ENCODE measurements around the gene TEKT5.

TEKT5 gene

DNA sequence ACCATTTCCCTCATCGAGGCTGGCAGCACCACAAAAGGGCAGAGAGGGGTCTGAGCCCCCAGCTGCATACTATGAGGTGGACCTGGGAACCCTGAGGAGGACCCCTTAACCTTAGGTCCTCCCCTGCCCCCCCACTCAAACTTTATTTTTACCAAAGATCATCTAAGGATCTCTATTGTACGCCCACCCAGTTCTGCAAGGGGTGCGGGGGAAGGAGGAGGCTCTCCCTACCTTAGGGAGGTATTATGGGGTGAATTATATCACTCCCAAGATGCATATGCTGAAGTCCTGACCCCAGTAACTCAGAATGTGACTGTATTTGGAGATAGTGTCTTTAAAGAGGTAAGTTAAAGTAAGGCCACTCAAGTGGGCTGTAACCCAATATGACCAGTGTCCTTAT is 87.6 kb downstream of the TEKT5 start:
- no peak for DNase-seq

DNA sequence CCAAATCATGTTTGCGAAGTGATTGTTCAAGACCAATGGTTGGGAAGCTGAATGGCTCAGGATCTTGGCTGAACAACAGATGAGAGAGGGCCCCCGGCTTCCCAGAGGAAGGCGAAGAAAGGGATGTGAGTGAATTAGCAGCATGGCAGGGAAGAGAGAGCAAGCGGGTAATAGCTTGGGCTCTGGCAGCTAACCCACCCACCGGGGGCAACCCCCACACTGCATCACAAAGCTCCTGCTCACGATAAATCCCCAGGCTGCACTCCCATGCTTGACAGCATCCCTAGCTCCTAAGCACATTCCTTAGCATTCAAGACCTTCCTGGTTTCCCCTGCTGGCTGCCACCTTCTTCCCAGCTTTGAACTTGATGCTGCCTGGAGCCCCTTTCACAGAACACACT is 88.1 kb downstream of the TEKT5 start:
- DNase-seq = no peak

GRCh38 chr16:10605636-10606035 is 89.1 kb downstream of the TEKT5 start:
- DNase-seq = no peak

- no peak for DNase-seq
Measured at GRCh38 chr16:10601444-10602408, 93.0 kb downstream of the TEKT5 start.

DNA sequence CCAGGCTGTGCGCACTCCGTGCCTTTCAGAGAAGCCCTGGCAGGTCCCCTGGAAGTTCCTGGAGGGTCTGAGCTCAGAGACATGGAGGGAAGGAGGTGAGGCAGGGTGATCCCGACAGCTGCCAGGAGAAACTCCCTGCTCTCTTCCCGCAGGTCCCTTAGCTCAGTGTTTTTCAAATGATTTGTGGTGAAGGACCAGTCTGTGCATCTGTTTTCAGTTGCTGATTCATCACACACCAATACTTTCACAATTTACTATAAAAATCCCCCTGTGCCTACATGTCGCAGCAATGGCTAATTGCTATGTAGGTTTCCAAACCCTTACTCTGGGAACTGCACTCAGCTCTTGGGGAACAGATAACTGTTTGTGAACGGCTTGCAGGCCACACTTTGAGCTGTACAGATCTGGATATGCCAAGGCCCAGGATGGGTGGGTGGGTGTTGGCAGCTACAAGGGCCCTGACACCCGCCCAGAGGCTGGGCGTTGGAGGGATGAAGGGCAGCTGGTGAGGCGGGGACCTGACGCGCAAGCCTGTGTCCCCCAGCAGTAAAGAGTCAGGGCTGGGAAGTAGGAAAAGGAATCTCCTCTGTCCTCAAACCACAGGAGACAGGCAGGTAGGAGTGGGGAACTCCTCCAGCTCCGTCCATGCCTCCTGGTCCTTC is 93.8 kb downstream of the TEKT5 start:
- DNase-seq = no peak

DNA sequence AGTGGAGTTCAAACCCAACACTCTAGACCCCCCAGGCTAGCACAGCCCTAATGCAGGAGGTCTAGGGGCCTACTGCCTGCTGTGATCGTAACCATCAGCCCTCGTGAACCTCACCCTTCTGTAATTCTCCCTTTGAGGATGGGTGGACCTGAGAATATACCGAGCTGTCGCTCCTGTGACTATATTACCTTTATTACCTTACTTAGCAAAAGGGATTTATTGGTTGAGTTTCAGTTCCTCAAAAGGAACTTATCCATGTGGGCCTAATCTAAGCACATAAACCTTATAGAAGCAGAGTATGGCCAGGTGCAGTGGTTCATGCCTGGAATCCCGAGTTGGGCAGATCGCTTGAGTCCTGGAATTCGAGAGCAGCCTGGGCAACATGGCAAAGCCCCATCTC is 95.1 kb downstream of the TEKT5 start:
- DNase-seq = no peak

DNA sequence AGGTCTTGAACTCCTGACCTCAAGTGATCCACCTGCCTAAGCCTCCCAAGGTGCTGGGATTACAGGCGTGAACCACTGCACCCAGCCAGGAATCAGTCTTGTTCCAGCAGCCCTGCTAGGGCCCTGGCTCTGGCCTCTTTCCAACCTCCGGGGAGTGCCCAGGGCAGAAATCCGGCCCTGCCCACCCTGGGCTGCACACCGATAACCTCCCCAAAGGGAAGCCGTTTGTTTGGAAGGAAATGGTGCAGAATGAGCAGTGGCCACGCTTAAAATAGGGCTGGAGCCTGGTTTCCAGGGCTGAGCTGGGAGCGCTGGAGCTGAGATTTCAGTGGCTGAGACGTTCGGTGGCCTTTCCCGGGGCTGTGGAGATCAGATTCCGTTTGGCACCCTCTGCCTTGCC is 96.6 kb downstream of the TEKT5 start:
- DNase-seq = no peak

- DNase-seq = no peak
Measured at GRCh38 chr16:10597187-10597601, 97.5 kb downstream of the TEKT5 start.

- no peak for DNase-seq
Measured at GRCh38 chr16:10594312-10594950, 100.3 kb downstream of the TEKT5 start.

GRCh38 chr16:10592611-10593010 is 102.1 kb downstream of the TEKT5 start:
- no peak for DNase-seq

DNA sequence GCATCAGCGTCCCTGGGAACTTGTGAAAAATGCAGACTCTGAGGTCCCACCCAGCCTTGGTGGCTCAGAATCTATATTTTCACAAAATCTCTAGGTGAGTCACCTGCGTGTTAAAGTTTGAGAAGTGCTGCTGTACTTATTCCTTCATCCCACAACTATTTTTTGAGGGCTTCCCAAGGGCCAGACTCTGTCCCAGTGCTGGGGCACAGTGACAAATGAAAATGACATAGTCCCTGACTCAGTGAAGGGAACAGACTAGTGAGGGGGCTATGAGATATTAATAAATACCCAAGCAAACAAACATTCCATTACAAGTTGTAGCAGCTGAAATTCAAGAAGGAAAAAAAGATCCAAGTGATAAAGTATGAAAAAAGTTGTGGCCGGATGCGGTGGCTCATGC is 104.4 kb downstream of the TEKT5 start:
- no peak for DNase-seq

GRCh38 chr16:10589109-10589508 is 105.6 kb downstream of the TEKT5 start:
- DNase-seq = no peak

GRCh38 chr16:10587622-10588021 is 107.1 kb downstream of the TEKT5 start:
- no peak for DNase-seq

GRCh38 chr16:10584981-10585438 is 109.7 kb downstream of the TEKT5 start:
- no peak for DNase-seq

- no peak for DNase-seq
Measured at GRCh38 chr16:10583269-10583668, 111.5 kb downstream of the TEKT5 start.

DNA sequence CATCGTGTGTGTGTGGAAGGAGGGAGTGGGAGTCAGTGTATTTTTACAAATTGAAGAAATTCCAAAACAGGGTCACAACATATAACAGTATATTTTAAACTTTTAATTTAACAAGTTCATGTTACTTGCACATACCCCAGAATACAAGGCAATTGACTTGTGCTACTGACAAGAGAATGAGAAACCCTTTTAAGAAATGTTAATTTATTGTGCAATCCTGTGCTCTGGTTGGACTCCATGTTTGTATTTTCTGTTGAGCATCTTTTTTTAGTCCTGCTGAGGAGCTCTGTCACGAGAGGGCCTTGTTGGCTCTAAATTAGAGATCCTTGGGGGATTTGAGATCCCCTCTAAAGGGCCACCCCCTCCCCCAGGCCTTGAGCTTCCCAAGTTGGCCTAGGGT is 113.2 kb downstream of the TEKT5 start:
- no peak for DNase-seq

DNA sequence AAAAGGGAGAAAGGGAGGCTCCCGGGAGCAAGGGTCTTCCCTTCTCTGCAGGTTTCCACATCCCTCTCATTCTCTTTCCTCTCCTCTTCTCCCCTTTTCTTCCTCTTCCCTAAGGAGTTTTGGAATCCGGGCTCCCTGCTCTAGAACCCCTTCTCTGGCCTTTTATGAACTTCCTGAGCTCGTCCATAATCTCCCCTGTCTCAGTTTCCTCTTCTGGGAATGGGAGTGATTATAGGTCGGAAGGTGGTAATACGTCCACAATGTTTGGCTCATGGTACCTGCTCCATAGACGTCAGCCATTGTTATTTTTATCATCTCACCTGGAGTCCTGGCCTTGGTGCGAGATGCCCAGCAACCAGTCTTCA is 113.9 kb downstream of the TEKT5 start:
- DNase-seq = no peak

DNA sequence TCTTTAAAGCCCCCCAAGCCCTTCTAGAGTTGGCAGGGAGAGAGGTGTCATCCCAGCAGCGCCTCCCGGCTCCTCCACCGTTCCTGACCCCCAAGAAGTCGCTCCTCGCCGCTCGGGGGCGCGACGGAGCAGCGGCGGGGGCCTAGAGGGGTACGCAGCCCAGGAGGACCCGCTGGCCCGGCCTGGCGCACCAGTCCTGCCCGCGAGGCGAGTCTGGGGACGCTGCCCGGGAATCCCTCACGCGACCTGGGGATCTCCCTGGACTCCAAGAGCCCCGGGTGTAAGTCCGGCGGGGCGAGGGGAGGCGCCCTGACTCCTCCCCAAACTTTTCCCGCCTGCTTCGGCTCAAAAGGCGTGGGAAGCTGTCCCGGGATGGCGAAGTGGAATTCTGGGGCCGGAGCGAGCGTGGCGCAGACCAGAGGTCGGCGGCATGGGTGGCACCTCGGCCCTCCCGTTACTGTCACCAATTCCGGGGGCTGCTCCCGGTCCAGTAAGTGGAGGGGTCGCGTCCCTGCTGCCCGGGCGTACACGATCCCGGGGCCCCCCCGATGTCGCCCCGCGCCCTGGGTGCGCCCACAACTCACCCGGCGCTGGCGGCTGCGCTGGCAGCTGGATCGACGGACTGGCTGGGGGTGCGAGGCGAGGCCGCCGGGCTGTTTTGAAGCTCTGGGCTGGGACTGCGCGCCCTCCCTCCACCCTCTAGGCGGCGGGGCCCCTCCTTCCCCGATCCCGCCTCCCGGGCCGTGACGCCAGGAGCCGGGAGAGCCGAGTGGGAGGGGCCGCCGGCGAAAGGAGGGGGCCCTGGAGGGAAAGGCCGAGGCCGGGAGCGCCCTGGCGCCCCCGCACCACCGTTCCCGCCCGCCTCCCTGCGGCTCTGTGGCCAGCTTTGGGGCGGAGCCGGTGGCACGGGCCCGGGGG is 114.5 kb downstream of the TEKT5 start, which contains the start of gene EMP2:
Gene EMP2 (minus strand): TSS at position 634 of the 918 bp plus-strand sequence. CDS start 32,981 bp downstream, outside the sequence.
- DNase-seq = no peak

DNA sequence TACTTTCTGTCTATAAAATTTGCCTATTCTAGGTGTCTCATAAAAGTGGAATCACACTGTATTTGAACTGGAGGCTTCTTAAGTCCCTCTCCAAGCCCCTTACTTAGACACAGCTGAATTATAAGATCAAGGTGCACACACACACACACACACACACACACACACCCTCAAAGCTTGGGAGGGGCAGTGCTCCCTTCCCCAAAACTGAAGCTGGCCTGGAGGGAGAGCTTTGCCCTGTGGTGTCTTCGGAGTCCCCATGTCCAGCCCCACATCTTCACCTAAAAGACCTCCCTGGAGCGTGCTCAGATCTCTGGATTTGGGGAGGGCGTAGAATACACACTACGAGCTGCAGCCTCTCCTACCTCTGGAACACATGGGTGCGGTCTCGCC is 115.2 kb downstream of the TEKT5 start:
- no peak for DNase-seq

GRCh38 chr16:10578474-10579316 is 116.0 kb downstream of the TEKT5 start:
- no peak for DNase-seq

Data from KG1 (cell line).